Uterus (tissue), 2 donors: ENCODE data around the gene KIF15.

Experiments used
- CTCF ChIP-seq, 4 experiments: fragments of 200-600 bp in 2 of 4; fragments of 450-650 bp in 2 of 4; sonication (generic) in 2 of 4; IDR thresholded peaks; one replicate each; pipeline ENCODE4 v1.5.1; 2016 to 2019; ENCODE audit warnings: antibody characterized with exemption in 4 of 4, mild to moderate bottlenecking in 2 of 4, moderate library complexity in 1 of 4
- POLR2A ChIP-seq, 2 donors: fragments of 450-650 bp; IDR thresholded peaks; one replicate each; pipeline ENCODE4 v1.6.1; 2016; ENCODE audit warnings: antibody characterized with exemption in 2 of 2, mild to moderate bottlenecking in 1 of 2, moderate library complexity in 1 of 2

DNA sequence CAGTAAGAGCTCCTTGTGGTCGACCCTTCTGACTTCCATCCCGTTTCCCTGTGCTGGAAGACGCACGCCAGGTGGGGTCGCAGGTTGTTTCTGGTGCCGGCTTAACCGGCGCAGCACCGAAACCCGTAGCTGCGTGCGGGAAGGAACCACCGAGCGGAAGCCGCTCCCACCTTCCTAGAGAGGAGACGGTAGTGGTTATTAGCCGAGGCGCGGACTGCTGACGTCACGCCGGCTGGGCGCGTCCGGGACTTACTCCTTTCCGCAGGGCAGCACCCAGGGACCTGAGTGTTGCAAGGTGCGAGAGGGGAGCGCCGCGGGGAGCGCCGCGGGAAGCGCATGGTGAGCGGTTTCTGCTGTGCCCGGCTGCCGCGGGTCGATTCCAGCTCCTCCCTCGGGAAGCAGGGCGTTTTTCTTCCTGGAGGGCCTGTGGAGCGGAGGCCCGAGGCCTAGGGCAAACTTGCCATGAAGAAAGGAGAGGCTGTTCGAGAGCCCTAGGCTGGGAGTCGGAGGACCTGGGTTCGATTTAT lies 32.1 kb upstream of the KIF15 start, which contains the start of gene ZNF501:
- TF ChIP-seq CTCF (IDR thresholded peaks at IDR 0.05), result no peak
- peak; percentile 10 to 41 for TF ChIP-seq POLR2A (IDR thresholded peaks at IDR 0.05)
